OCI-LY3 (cell line): ENCODE data around the gene KMO.

ENCODE experiments used
- EZH2phosphoT487 ChIP-seq: fragments of 200-600 bp; shearing (Covaris generic); IDR thresholded peaks from 2 replicates; pipeline ENCODE4 v1.6.1; 2018; ENCODE audit warnings: antibody characterized with exemption, mixed run types, low read depth
- TF ChIP-seq, protein P1 (sequence below): fragments of 200-600, 300-600 bp; sonication (generic); IDR thresholded peaks from 2 replicates; pipeline ENCODE4 v1.5.1; 2014; ENCODE audit warnings: antibody characterized with exemption, low read length, low read depth

DNA sequence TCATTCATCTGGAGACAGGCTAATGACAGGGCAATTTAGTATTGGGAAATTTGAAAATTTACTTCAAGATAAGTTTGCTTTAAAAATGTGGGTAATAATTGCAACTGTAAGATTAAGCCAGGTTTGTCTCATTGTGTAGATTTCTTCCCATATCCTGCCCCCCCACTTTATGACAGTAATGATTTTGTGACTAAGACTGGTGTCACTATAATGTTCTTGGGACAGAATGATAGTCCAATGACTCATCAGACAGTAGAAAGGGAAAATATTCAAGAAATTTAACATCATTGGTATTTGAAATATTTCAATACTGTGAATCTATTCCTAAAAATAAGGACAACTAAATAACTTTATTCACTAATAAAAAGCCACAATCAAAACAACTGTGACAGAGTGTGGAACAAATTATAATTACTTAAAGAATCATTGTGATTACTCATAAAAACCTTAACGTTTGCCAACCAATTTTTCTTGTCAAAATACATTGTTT lies 49.4 kb upstream of the KMO start:
- TF ChIP-seq, protein P1, sequence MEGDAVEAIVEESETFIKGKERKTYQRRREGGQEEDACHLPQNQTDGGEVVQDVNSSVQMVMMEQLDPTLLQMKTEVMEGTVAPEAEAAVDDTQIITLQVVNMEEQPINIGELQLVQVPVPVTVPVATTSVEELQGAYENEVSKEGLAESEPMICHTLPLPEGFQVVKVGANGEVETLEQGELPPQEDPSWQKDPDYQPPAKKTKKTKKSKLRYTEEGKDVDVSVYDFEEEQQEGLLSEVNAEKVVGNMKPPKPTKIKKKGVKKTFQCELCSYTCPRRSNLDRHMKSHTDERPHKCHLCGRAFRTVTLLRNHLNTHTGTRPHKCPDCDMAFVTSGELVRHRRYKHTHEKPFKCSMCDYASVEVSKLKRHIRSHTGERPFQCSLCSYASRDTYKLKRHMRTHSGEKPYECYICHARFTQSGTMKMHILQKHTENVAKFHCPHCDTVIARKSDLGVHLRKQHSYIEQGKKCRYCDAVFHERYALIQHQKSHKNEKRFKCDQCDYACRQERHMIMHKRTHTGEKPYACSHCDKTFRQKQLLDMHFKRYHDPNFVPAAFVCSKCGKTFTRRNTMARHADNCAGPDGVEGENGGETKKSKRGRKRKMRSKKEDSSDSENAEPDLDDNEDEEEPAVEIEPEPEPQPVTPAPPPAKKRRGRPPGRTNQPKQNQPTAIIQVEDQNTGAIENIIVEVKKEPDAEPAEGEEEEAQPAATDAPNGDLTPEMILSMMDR, result no peak
- TF ChIP-seq EZH2phosphoT487, result no peak
